ENCODE data around the gene ITGA1.

ITGA1 gene

GRCh38 chr5:52989781-52990527 is 202.2 kb downstream of the ITGA1 start:
- Histone ChIP-seq H3K9ac (ENCODE audit: low read length in 5 of 5) (peak overlapping the region in 3 of 5 donors; percentile 23 to 59 (median 45)), H3K27me3 (ENCODE audit: control insufficient read depth in 5 of 5, insufficient read depth in 4 of 5, low read length in 5 of 5) (peaks cover 0 to 9% (median 2%) of the 10 kb centered on the region in 5 donors), H3K27ac (ENCODE audit: low read depth, low read length) (no peak overlapping the region), H3K36me3 (ENCODE audit: control insufficient read depth in 5 of 5, insufficient read depth in 5 of 5, low read length in 5 of 5) (no peaks in the 10 kb centered on the region), H3K4me3 (ENCODE audit: low read depth in 1 of 5, low read length in 5 of 5) (peak overlapping the region; percentile 65 to 83 (median 76)), H3K4me1 (ENCODE audit: control insufficient read depth in 5 of 5, insufficient read depth in 5 of 5, low read length in 5 of 5) (peaks cover 0 to 24% (median 18%) of the 10 kb centered on the region in 5 donors), H3K9me3 (ENCODE audit: control insufficient read depth in 5 of 5, low read length in 5 of 5) (no peaks in the 10 kb centered on the region)

GRCh38 chr5:52990528-52990925 is 202.8 kb downstream of the ITGA1 start:
- Histone ChIP-seq H3K36me3 (ENCODE audit: control insufficient read depth in 5 of 5, insufficient read depth in 5 of 5, low read length in 5 of 5) (no peaks in the 10 kb centered on the region), H3K9me3 (ENCODE audit: control insufficient read depth in 5 of 5, low read length in 5 of 5) (no peaks in the 10 kb centered on the region), H3K27me3 (ENCODE audit: control insufficient read depth in 5 of 5, insufficient read depth in 4 of 5, low read length in 5 of 5) (peaks cover 0 to 9% (median 2%) of the 10 kb centered on the region in 5 donors), H3K9ac (ENCODE audit: low read length in 5 of 5) (no peak overlapping the region), H3K27ac (ENCODE audit: low read depth, low read length) (no peak overlapping the region), H3K4me3 (ENCODE audit: low read depth in 1 of 5, low read length in 5 of 5) (peak overlapping the region in 3 of 5 donors; percentile 65 to 76 (median 73)), H3K4me1 (ENCODE audit: control insufficient read depth in 5 of 5, insufficient read depth in 5 of 5, low read length in 5 of 5) (peaks cover 0 to 24% (median 18%) of the 10 kb centered on the region in 5 donors)

GRCh38 chr5:52993367-52993766 is 205.7 kb downstream of the ITGA1 start:
- no peak overlapping the region for H3K27ac ChIP-seq (ENCODE audit: low read depth, low read length)
- H3K36me3 ChIP-seq (ENCODE audit: control insufficient read depth in 5 of 5, insufficient read depth in 5 of 5, low read length in 5 of 5): no peaks in the 10 kb centered on the region
- H3K9me3 ChIP-seq (ENCODE audit: control insufficient read depth in 5 of 5, low read length in 5 of 5): no peaks in the 10 kb centered on the region
- peaks cover 0 to 21% (median 18%) of the 10 kb centered on the region in 5 donors for H3K4me1 ChIP-seq (ENCODE audit: control insufficient read depth in 5 of 5, insufficient read depth in 5 of 5, low read length in 5 of 5)
- H3K4me3 ChIP-seq (ENCODE audit: low read depth in 1 of 5, low read length in 5 of 5): no peak overlapping the region
- peaks cover 0 to 9% (median 2%) of the 10 kb centered on the region in 5 donors for H3K27me3 ChIP-seq (ENCODE audit: control insufficient read depth in 5 of 5, insufficient read depth in 4 of 5, low read length in 5 of 5)
- no peak overlapping the region for H3K9ac ChIP-seq (ENCODE audit: low read length in 5 of 5)

GRCh38 chr5:52994266-52994665 is 206.6 kb downstream of the ITGA1 start:
- H3K9me3 ChIP-seq (ENCODE audit: control insufficient read depth in 5 of 5, low read length in 5 of 5): no peaks in the 10 kb centered on the region
- no peaks in the 10 kb centered on the region for H3K36me3 ChIP-seq (ENCODE audit: control insufficient read depth in 5 of 5, insufficient read depth in 5 of 5, low read length in 5 of 5)
- H3K9ac ChIP-seq (ENCODE audit: low read length in 5 of 5): no peak overlapping the region
- no peak overlapping the region for H3K27ac ChIP-seq (ENCODE audit: low read depth, low read length)
- peaks cover 0 to 9% (median 2%) of the 10 kb centered on the region in 5 donors for H3K27me3 ChIP-seq (ENCODE audit: control insufficient read depth in 5 of 5, insufficient read depth in 4 of 5, low read length in 5 of 5)
- peaks cover 0 to 14% (median 10%) of the 10 kb centered on the region in 5 donors for H3K4me1 ChIP-seq (ENCODE audit: control insufficient read depth in 5 of 5, insufficient read depth in 5 of 5, low read length in 5 of 5)
- no peak overlapping the region for H3K4me3 ChIP-seq (ENCODE audit: low read depth in 1 of 5, low read length in 5 of 5)

GRCh38 chr5:52995095-52995494 is 207.4 kb downstream of the ITGA1 start:
- H3K27ac ChIP-seq (ENCODE audit: low read depth, low read length): no peak overlapping the region
- peaks cover 0 to 6% (median 2%) of the 10 kb centered on the region in 5 donors for H3K4me1 ChIP-seq (ENCODE audit: control insufficient read depth in 5 of 5, insufficient read depth in 5 of 5, low read length in 5 of 5)
- peaks cover 0 to 5% (median 0%) of the 10 kb centered on the region in 5 donors for H3K27me3 ChIP-seq (ENCODE audit: control insufficient read depth in 5 of 5, insufficient read depth in 4 of 5, low read length in 5 of 5)
- no peaks in the 10 kb centered on the region for H3K9me3 ChIP-seq (ENCODE audit: control insufficient read depth in 5 of 5, low read length in 5 of 5)
- no peak overlapping the region for H3K9ac ChIP-seq (ENCODE audit: low read length in 5 of 5)
- no peaks in the 10 kb centered on the region for H3K36me3 ChIP-seq (ENCODE audit: control insufficient read depth in 5 of 5, insufficient read depth in 5 of 5, low read length in 5 of 5)
- no peak overlapping the region for H3K4me3 ChIP-seq (ENCODE audit: low read depth in 1 of 5, low read length in 5 of 5)

GRCh38 chr5:52995914-52996313 is 208.2 kb downstream of the ITGA1 start:
- Histone ChIP-seq H3K36me3 (ENCODE audit: control insufficient read depth in 5 of 5, insufficient read depth in 5 of 5, low read length in 5 of 5) (no peaks in the 10 kb centered on the region), H3K27ac (ENCODE audit: low read depth, low read length) (no peak overlapping the region), H3K4me3 (ENCODE audit: low read depth in 1 of 5, low read length in 5 of 5) (no peak overlapping the region), H3K4me1 (ENCODE audit: control insufficient read depth in 5 of 5, insufficient read depth in 5 of 5, low read length in 5 of 5) (no peaks in the 10 kb centered on the region), H3K27me3 (ENCODE audit: control insufficient read depth in 5 of 5, insufficient read depth in 4 of 5, low read length in 5 of 5) (peaks cover 0 to 4% (median 0%) of the 10 kb centered on the region in 5 donors), H3K9ac (ENCODE audit: low read length in 5 of 5) (no peak overlapping the region), H3K9me3 (ENCODE audit: control insufficient read depth in 5 of 5, low read length in 5 of 5) (no peaks in the 10 kb centered on the region)

GRCh38 chr5:52996979-52997378 is 209.3 kb downstream of the ITGA1 start:
- Histone ChIP-seq H3K9ac (ENCODE audit: low read length in 5 of 5) (no peak overlapping the region), H3K4me1 (ENCODE audit: control insufficient read depth in 5 of 5, insufficient read depth in 5 of 5, low read length in 5 of 5) (no peaks in the 10 kb centered on the region), H3K27ac (ENCODE audit: low read depth, low read length) (no peak overlapping the region), H3K36me3 (ENCODE audit: control insufficient read depth in 5 of 5, insufficient read depth in 5 of 5, low read length in 5 of 5) (no peaks in the 10 kb centered on the region), H3K4me3 (ENCODE audit: low read depth in 1 of 5, low read length in 5 of 5) (no peak overlapping the region), H3K27me3 (ENCODE audit: control insufficient read depth in 5 of 5, insufficient read depth in 4 of 5, low read length in 5 of 5) (peaks cover 0 to 4% (median 0%) of the 10 kb centered on the region in 5 donors), H3K9me3 (ENCODE audit: control insufficient read depth in 5 of 5, low read length in 5 of 5) (no peaks in the 10 kb centered on the region)

GRCh38 chr5:52997424-52997823 is 209.7 kb downstream of the ITGA1 start:
- peaks cover 0 to 4% (median 0%) of the 10 kb centered on the region in 5 donors for H3K27me3 ChIP-seq (ENCODE audit: control insufficient read depth in 5 of 5, insufficient read depth in 4 of 5, low read length in 5 of 5)
- H3K9ac ChIP-seq (ENCODE audit: low read length in 5 of 5): no peak overlapping the region
- no peaks in the 10 kb centered on the region for H3K36me3 ChIP-seq (ENCODE audit: control insufficient read depth in 5 of 5, insufficient read depth in 5 of 5, low read length in 5 of 5)
- H3K9me3 ChIP-seq (ENCODE audit: control insufficient read depth in 5 of 5, low read length in 5 of 5): no peaks in the 10 kb centered on the region
- no peak overlapping the region for H3K27ac ChIP-seq (ENCODE audit: low read depth, low read length)
- no peak overlapping the region for H3K4me3 ChIP-seq (ENCODE audit: low read depth in 1 of 5, low read length in 5 of 5)
- no peaks in the 10 kb centered on the region for H3K4me1 ChIP-seq (ENCODE audit: control insufficient read depth in 5 of 5, insufficient read depth in 5 of 5, low read length in 5 of 5)

- H3K36me3 ChIP-seq (ENCODE audit: control insufficient read depth in 5 of 5, insufficient read depth in 5 of 5, low read length in 5 of 5): no peaks in the 10 kb centered on the region
- no peak overlapping the region for H3K9ac ChIP-seq (ENCODE audit: low read length in 5 of 5)
- no peaks in the 10 kb centered on the region for H3K9me3 ChIP-seq (ENCODE audit: control insufficient read depth in 5 of 5, low read length in 5 of 5)
- no peaks in the 10 kb centered on the region for H3K27me3 ChIP-seq (ENCODE audit: control insufficient read depth in 5 of 5, insufficient read depth in 4 of 5, low read length in 5 of 5)
- H3K27ac ChIP-seq (ENCODE audit: low read depth, low read length): no peak overlapping the region
- H3K4me3 ChIP-seq (ENCODE audit: low read depth in 1 of 5, low read length in 5 of 5): no peak overlapping the region
- no peaks in the 10 kb centered on the region for H3K4me1 ChIP-seq (ENCODE audit: control insufficient read depth in 5 of 5, insufficient read depth in 5 of 5, low read length in 5 of 5)
Measured at GRCh38 chr5:52998552-52999313, 211.0 kb downstream of the ITGA1 start.

- Histone ChIP-seq H3K9ac (ENCODE audit: low read length in 5 of 5) (no peak overlapping the region), H3K27me3 (ENCODE audit: control insufficient read depth in 5 of 5, insufficient read depth in 4 of 5, low read length in 5 of 5) (no peaks in the 10 kb centered on the region), H3K4me3 (ENCODE audit: low read depth in 1 of 5, low read length in 5 of 5) (no peak overlapping the region), H3K27ac (ENCODE audit: low read depth, low read length) (no peak overlapping the region), H3K4me1 (ENCODE audit: control insufficient read depth in 5 of 5, insufficient read depth in 5 of 5, low read length in 5 of 5) (no peaks in the 10 kb centered on the region), H3K36me3 (ENCODE audit: control insufficient read depth in 5 of 5, insufficient read depth in 5 of 5, low read length in 5 of 5) (no peaks in the 10 kb centered on the region), H3K9me3 (ENCODE audit: control insufficient read depth in 5 of 5, low read length in 5 of 5) (no peaks in the 10 kb centered on the region)
Measured at GRCh38 chr5:52999344-52999949, 211.7 kb downstream of the ITGA1 start.

Data from subcutaneous abdominal adipose tissue (tissue), 5 donors.